SU-DHL-6 (cell line): Measurements from ENCODE around the gene TAMM41.

ENCODE experiments used
- CTCF ChIP-seq: fragments of 200-600 bp; sonication (generic); IDR thresholded peaks from one replicate; pipeline ENCODE4 v1.5.1; 2017; ENCODE audit warnings: antibody characterized with exemption, mild to moderate bottlenecking, low read length, moderate library complexity; ENCODE audit not compliant: insufficient read depth, poor library complexity, severe bottlenecking
- EZH2phosphoT487 ChIP-seq: fragments of 200-600 bp; sonication (generic), shearing (Covaris generic); conservative IDR thresholded peaks from 2 replicates; pipeline ENCODE4 v1.6.1; 2018; ENCODE audit warnings: mild to moderate bottlenecking, antibody characterized with exemption, low read length, moderate library complexity, mixed read lengths

DNA sequence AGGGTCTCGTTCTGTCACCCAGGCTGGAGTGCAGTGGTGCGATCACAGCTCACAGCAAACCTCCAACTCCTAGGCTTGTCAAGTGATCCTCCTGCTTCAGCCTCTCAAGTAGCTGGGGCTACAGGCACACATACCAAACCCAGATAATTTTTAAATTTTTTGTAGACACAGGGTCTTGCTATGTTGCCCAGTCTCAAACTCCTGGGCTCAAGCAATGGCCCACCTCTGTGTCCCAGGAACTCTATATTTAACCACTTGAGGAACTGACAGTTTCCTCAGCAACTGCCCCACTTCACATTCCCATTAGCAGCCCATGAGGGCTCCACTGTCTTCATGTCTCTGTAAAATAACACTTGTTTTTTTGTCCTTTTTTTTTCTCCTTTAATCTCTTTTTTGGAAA lies 68.4 kb downstream of the TAMM41 start:
- TF ChIP-seq CTCF, result no peak
- no peak for TF ChIP-seq EZH2phosphoT487
